BJ (cell line): ENCODE measurements around the gene RAD18. TPM values are rescaled to one million over a fixed set of nuclear protein-coding genes. Genes with fewer than 3 reads are reported as not detected.
A peak's percentile ranks its signal among the peaks of the same experiment; 100 is the strongest.

Source experiments
- CTCF ChIA-PET: fragments of 350-600 bp; formaldehyde crosslinking; extraction: SDS; loops from one replicate; lab custom pipeline; 2021; ENCODE audit warnings: antibody characterized with exemption, inconsistent platforms; lab: Yijun Ruan, JAX
- POLR2A ChIA-PET: fragments of 300-600 bp; sonication (Branson Sonifier 250); formaldehyde crosslinking; extraction: SDS; loops from one replicate; lab custom pipeline; 2021; ENCODE audit warnings: antibody characterized with exemption; lab: Charles Lee
- DNase-seq: peaks from one replicate; pipeline ENCODE4 v3.0.0-alpha.2; 2011; ENCODE audit warnings: low read depth
- H3K27me3 ChIP-seq: 2 replicates; pipeline ENCODE4 v1.6.0; 2011; ENCODE audit warnings: low read length; ENCODE audit not compliant: control insufficient read depth, insufficient read depth
- H3K36me3 ChIP-seq: 2 replicates; pipeline ENCODE4 v1.5.1; 2011; ENCODE audit warnings: low read length; ENCODE audit not compliant: control insufficient read depth, insufficient read depth
- H3K4me3 ChIP-seq: 2 replicates; pipeline ENCODE4 v1.5.1; 2011; ENCODE audit warnings: low read depth, mild to moderate bottlenecking, control low read depth, low read length
- polyA plus RNA-seq: library from polyadenylated mRNA; depleted of rRNA; stranded (reverse); fragments of >200 nt; gene quantifications from 2 replicates; pipeline ENCODE4 v1.2.3, GENCODE V29; 2011
- TF ChIP-seq, protein P1 (sequence below): IDR thresholded peaks from 2 replicates; pipeline ENCODE4 v1.5.1; 2011; ENCODE audit warnings: low read depth, mild to moderate bottlenecking, control low read depth, inconsistent platforms, low read length, moderate library complexity; ENCODE audit not compliant: insufficient read depth

RAD18 gene
- polyA plus RNA-seq, 1 experiment = 13.8 TPM

DNA sequence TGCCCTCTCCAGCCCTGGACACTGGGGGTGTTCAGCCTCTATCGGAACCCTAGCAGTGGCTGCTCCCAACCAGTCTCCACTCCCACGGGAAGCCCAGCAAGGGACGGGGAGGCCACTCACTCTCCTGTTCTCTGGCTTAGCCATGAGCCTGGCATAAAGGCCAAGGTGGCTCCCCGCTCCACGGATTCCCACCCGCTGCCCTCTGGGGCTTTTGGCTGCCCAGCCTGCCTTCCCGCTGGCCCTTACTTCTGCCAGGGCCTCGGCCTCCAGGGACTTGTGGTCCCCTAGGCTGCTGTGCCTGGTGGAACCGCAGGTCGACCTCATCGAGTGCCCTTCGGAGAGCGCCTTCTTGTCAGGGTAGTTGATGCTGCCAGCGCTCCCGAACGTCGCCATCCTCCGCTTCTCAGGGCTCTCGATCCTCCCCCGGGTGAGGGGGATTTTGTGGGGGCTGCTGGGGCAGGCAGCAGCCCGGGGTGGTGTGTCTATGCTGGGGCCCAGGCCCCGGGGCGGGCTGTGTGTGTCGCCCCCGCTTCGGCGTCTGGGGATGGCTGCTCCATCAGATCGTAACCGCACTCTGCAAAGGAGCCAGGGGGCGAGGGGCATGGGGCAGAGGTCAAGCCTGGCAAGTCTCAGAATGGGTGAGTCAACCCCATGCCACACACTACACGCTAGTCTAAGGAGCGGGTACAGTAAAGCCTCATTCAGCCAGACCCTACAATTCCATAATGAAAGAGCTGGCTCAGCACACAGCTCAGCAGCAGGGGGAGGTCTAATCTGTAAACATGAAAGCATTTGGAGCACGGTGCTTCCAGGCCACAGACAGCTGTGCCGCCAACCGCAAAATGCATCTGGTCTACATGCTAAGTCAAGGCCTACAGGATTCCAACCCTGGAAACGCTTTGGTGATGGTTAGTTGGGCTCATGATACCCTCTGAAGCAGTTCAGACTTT, 27.3 kb upstream of the RAD18 start:
- POLR2A ChIA-PET = no interaction called here
- Histone ChIP-seq H3K4me3 (no peak overlapping the region), H3K27me3 (peaks cover 6% of the 10 kb centered on the region; the same call in 1 of the 2 replicates), H3K36me3 (no peaks in the 10 kb centered on the region)
- CTCF ChIA-PET = interaction anchor here (0.7 to 6.5 kb wide), 6 partner anchors 12 to 312 kb away, joined by 3 to 83 read pairs (median 6); no protein-coding TSS in a partner anchor
- TF ChIP-seq, protein P1, sequence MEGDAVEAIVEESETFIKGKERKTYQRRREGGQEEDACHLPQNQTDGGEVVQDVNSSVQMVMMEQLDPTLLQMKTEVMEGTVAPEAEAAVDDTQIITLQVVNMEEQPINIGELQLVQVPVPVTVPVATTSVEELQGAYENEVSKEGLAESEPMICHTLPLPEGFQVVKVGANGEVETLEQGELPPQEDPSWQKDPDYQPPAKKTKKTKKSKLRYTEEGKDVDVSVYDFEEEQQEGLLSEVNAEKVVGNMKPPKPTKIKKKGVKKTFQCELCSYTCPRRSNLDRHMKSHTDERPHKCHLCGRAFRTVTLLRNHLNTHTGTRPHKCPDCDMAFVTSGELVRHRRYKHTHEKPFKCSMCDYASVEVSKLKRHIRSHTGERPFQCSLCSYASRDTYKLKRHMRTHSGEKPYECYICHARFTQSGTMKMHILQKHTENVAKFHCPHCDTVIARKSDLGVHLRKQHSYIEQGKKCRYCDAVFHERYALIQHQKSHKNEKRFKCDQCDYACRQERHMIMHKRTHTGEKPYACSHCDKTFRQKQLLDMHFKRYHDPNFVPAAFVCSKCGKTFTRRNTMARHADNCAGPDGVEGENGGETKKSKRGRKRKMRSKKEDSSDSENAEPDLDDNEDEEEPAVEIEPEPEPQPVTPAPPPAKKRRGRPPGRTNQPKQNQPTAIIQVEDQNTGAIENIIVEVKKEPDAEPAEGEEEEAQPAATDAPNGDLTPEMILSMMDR = no peak
- peak; percentile 44 for DNase-seq

DNA sequence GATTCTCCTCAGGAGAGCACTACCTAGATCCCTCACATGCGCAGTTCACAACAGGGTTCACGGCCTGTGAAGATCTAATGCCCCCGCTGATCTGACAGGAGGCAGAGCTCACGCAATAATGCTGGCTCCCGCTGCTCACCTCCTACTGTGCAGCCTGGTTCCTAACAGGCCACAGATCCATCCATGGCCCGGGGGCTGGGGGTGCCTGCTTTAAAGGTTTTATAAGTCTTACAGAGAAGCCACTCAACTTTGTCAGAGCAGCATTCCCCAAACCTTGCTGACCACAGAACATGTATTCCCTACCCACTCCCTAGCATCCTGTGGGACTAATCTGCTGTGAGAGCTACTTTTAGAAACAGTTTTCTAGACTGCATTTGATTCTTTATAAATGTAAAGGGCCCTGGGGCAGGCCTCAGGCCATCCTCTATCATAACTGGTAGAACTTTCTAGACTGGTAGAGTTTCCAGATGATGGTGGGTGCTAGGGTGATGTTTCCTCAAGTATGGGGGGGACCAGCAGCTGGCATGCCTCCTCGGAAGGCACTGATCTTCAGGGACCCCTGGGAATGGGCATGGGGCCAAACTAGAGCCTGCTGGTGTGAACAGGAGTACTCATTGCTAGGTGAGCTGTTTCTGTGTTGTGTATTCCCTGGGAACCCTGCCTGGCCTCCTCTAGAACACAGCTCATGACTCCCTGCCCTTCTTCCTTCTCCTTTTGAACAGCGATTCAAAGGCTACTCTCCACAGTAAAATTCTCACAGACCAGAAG, 25.7 kb upstream of the RAD18 start:
- DNase-seq = no peak

DNA sequence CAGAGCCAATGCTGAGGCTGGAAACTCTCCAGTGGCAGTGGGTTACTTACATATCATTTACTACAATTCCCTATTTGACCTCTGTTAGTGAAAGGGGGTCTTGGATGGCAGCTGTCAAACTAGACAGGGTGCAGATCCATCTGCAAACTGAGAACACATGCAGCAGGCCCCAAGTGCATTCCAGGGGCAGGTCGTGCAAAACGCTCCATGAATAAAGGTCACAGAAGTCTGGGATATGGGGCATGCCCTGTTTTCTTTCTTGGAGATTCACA, 25.0 kb upstream of the RAD18 start:
- TF ChIP-seq, protein P1 = no peak
- ChIA-PET CTCF (interaction anchor here (0.6 to 6.5 kb wide), 19 partner anchors 8 to 329 kb away, joined by 3 to 83 read pairs (median 5); partner anchors contain the start of gene OXTR), POLR2A (no interaction called here)
- Histone ChIP-seq H3K4me3 (no peak overlapping the region), H3K36me3 (no peaks in the 10 kb centered on the region), H3K27me3 (peaks cover 6% of the 10 kb centered on the region; the same call in 1 of the 2 replicates)
- DNase-seq = no peak

More for the DNA sequence above, 25.7 kb upstream of the RAD18 start:
- CTCF ChIA-PET = interaction anchor here (0.8 to 6.5 kb wide), 14 partner anchors 9 to 328 kb away, joined by 3 to 83 read pairs (median 6); no protein-coding TSS in a partner anchor
- peaks cover 6% of the 10 kb centered on the region; the same call in 1 of the 2 replicates for H3K27me3 ChIP-seq
- no peaks in the 10 kb centered on the region for H3K36me3 ChIP-seq
- no peak overlapping the region for H3K4me3 ChIP-seq
- TF ChIP-seq, protein P1 = no peak
- POLR2A ChIA-PET = no interaction called here

DNA sequence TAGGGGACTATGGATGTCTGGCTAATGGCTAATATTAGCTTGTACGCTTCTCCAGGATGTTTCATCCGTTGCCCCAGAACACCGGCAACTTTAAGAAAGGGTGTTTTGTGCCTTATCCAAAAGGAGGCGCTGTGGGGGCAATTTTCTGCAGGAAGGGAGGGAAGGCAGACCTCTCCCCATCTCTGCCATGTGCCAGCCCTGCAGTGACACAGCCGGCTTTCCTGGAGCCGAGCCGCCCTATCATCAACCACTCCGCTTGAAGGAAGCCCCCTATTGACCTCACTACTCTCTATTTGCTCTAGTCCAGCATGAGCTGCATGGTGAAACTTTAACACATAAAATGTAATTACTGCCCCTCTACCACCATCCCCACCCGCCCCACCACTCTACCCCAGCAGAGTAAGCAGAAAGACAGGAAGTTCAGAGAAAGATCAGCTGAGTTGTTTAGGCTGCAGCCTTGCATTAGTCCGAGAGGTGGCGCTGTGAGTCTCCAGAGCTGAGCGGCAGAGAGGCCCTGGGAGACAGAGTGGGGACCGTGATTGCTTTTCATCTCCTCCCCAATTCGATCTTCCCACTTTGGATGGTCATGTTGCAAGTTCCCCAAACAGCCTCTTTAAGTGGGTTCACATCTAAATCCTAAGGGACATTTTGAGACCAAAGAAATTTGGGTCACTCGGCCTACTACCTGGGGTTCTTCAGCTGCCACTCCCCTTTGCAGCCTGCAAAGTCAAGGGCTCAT, 24.5 kb upstream of the RAD18 start:
- CTCF ChIA-PET = interaction anchor here (0.6 to 6.5 kb wide), 26 partner anchors 10 to 329 kb away, joined by 3 to 83 read pairs (median 4); partner anchors contain the start of gene OXTR
- TF ChIP-seq, protein P1 = peak; percentile 77
- DNase-seq = no peak
- POLR2A ChIA-PET = no interaction called here
- Histone ChIP-seq H3K36me3 (no peaks in the 10 kb centered on the region), H3K27me3 (peaks cover 6% of the 10 kb centered on the region; the same call in 1 of the 2 replicates), H3K4me3 (no peak overlapping the region)
